CD4-positive, alpha-beta memory T cell (primary cell): ENCODE measurements around the gene ECT2L. TPM values are rescaled to one million over a fixed set of nuclear protein-coding genes. Genes with fewer than 3 reads are reported as not detected.
A peak's percentile ranks its signal among the peaks of the same experiment; 100 is the strongest.

ENCODE experiments used
- CTCF ChIA-PET: fragments of 350-600 bp; sonication (Branson Sonifier 250); formaldehyde crosslinking; loops from one replicate; lab custom pipeline; 2021; ENCODE audit warnings: inconsistent platforms; ENCODE audit not compliant: partially characterized antibody; lab: Charles Lee
- POLR2A ChIA-PET: fragments of 350-600 bp; sonication (Branson Sonifier 250); formaldehyde crosslinking; loops from one replicate; lab custom pipeline; 2021; ENCODE audit not compliant: partially characterized antibody; lab: Charles Lee
- DNase-seq, 5 donors: peaks; one replicate each; pipeline versions ENCODE4 v3.0.0 to v3.0.0-alpha.2; 2020 to 2022; ENCODE audit warnings: mixed read lengths in 1 of 5
- H3K27ac ChIP-seq: one replicate; pipeline ENCODE4 v1.7.0; 2013; ENCODE audit warnings: low read depth, low read length
- H3K27me3 ChIP-seq: 2 replicates; pipeline ENCODE4 v1.7.0; 2013; ENCODE audit warnings: mild to moderate bottlenecking, low read length, moderate library complexity; ENCODE audit not compliant: insufficient read depth
- H3K36me3 ChIP-seq: 2 replicates; pipeline ENCODE4 v1.7.0; 2013; ENCODE audit warnings: mild to moderate bottlenecking, low read length, moderate library complexity; ENCODE audit not compliant: insufficient read depth
- H3K4me1 ChIP-seq: 2 replicates; pipeline ENCODE4 v1.7.0; 2013; ENCODE audit warnings: mild to moderate bottlenecking, low read length, moderate library complexity; ENCODE audit not compliant: insufficient read depth
- H3K4me3 ChIP-seq, 2 donors: one replicate each; pipeline ENCODE4 v1.7.0; 2013; ENCODE audit warnings: low read length in 2 of 2, mild to moderate bottlenecking in 1 of 2
- H3K9me3 ChIP-seq, 2 donors: one replicate each; pipeline ENCODE4 v1.7.0; 2013; ENCODE audit warnings: low read length in 2 of 2, control low read depth in 1 of 2; ENCODE audit not compliant: control insufficient read depth in 1 of 2
- H3K27ac Mint-ChIP-seq, 7 donors: one replicate each; pipeline ENCODE4 v1.8.0; 2020 to 2021; ENCODE audit warnings: mixed read lengths in 7 of 7, mild to moderate bottlenecking in 6 of 7, inconsistent platforms in 3 of 7, moderate library complexity in 3 of 7
- H3K27me3 Mint-ChIP-seq, 2 donors: one replicate each; pipeline ENCODE4 v1.8.0; 2020 to 2021; ENCODE audit warnings: mixed read lengths in 2 of 2
- H3K36me3 Mint-ChIP-seq, 2 donors: one replicate each; pipeline ENCODE4 v1.8.0; 2020 to 2021; ENCODE audit warnings: mixed read lengths in 2 of 2, inconsistent platforms in 1 of 2, mild to moderate bottlenecking in 1 of 2
- H3K4me1 Mint-ChIP-seq, 4 donors: one replicate each; pipeline ENCODE4 v1.8.0; 2020 to 2021; ENCODE audit warnings: mixed read lengths in 4 of 4, mild to moderate bottlenecking in 1 of 4
- H3K4me3 Mint-ChIP-seq, 8 donors: one replicate each; pipeline ENCODE4 v1.8.0; 2020 to 2021; ENCODE audit warnings: mixed read lengths in 8 of 8, mild to moderate bottlenecking in 7 of 8, moderate library complexity in 6 of 8, inconsistent platforms in 3 of 8
- H3K9me3 Mint-ChIP-seq, 8 donors: one replicate each; pipeline ENCODE4 v1.8.0; 2020 to 2021; ENCODE audit warnings: mixed read lengths in 8 of 8, mild to moderate bottlenecking in 5 of 8, inconsistent platforms in 3 of 8, moderate library complexity in 1 of 8
- intact Hi-C: fragments of 100-400 bp; cut with micrococcal nuclease; formaldehyde crosslinking; loops from one replicate; pipeline ENCODE4 v1.15.1; 2023
- polyA plus RNA-seq, 2 donors: library from polyadenylated mRNA; unstranded; fragments of 300-500 nt; fragmentation: Illumina TruSeq; gene quantifications; one replicate each; pipeline ENCODE4 v1.2.3, GENCODE V29; 2021
- total RNA-seq, 2 experiments: library from RNA; stranded (reverse); gene quantifications; one replicate each; pipeline ENCODE4 v1.2.3, GENCODE V29; 2021

ECT2L gene
- total and polyA plus RNA-seq, 4 experiments from 2014 or later = 0.13 TPM; not detected in 3

GRCh38 chr6:138907167-138907566, 111.3 kb downstream of the ECT2L start:
- Mint-ChIP-seq H3K9me3 (no peaks in the 10 kb centered on the region), H3K27ac (peak overlapping the region in 1 of 7 donors; percentile 55), H3K4me3 (no peak overlapping the region), H3K27me3 (no peaks in the 10 kb centered on the region), H3K36me3 (peaks cover 63 to 74% of the 10 kb centered on the region in 2 donors), H3K4me1 (no peaks in the 10 kb centered on the region)
- Histone ChIP-seq H3K27ac (no peak overlapping the region), H3K4me1 (no peaks in the 10 kb centered on the region), H3K4me3 (no peak overlapping the region), H3K9me3 (no peaks in the 10 kb centered on the region), H3K36me3 (peaks cover 45% of the 10 kb centered on the region), H3K27me3 (no peaks in the 10 kb centered on the region)
- DNase-seq = no peak
- ChIA-PET CTCF (interaction anchor here (0.8 kb wide), 1 partner anchor 19 kb away, joined by 4 read pairs; no protein-coding TSS in a partner anchor), POLR2A (no interaction called here)
- intact Hi-C loops = no loop called here

GRCh38 chr6:138909511-138909910, 113.6 kb downstream of the ECT2L start:
- Histone ChIP-seq H3K36me3 (peaks cover 54% of the 10 kb centered on the region), H3K27me3 (no peaks in the 10 kb centered on the region), H3K9me3 (no peaks in the 10 kb centered on the region), H3K4me3 (no peak overlapping the region), H3K4me1 (no peaks in the 10 kb centered on the region), H3K27ac (no peak overlapping the region)
- Mint-ChIP-seq H3K4me1 (no peaks in the 10 kb centered on the region), H3K4me3 (no peak overlapping the region), H3K27ac (peak overlapping the region in 1 of 7 donors; percentile 16), H3K9me3 (no peaks in the 10 kb centered on the region), H3K36me3 (peaks cover 73 to 82% of the 10 kb centered on the region in 2 donors), H3K27me3 (no peaks in the 10 kb centered on the region)
- ChIA-PET POLR2A (no interaction called here), CTCF (no interaction called here)
- DNase-seq = no peak
- intact Hi-C loops = no loop called here

- no peak overlapping the region for H3K4me3 ChIP-seq
- H3K9me3 Mint-ChIP-seq = no peaks in the 10 kb centered on the region
- no peaks in the 10 kb centered on the region for H3K4me1 Mint-ChIP-seq
- ChIA-PET CTCF (no interaction called here), POLR2A (no interaction called here)
- no peak overlapping the region for H3K27ac Mint-ChIP-seq
- no peaks in the 10 kb centered on the region for H3K4me1 ChIP-seq
- DNase-seq = no peak
- intact Hi-C loops = no loop called here
- H3K36me3 ChIP-seq = peaks cover 50% of the 10 kb centered on the region
- H3K27me3 Mint-ChIP-seq = no peaks in the 10 kb centered on the region
- no peak overlapping the region for H3K27ac ChIP-seq
- no peaks in the 10 kb centered on the region for H3K27me3 ChIP-seq
- peaks cover 75 to 82% of the 10 kb centered on the region in 2 donors for H3K36me3 Mint-ChIP-seq
- no peaks in the 10 kb centered on the region for H3K9me3 ChIP-seq
- no peak overlapping the region for H3K4me3 Mint-ChIP-seq
These were observed 114.1 kb downstream of the ECT2L start for GRCh38 chr6:138909975-138910374.

- Histone ChIP-seq H3K4me1 (no peaks in the 10 kb centered on the region), H3K27ac (no peak overlapping the region), H3K36me3 (peaks cover 51% of the 10 kb centered on the region), H3K4me3 (no peak overlapping the region), H3K27me3 (no peaks in the 10 kb centered on the region), H3K9me3 (no peaks in the 10 kb centered on the region)
- peaks cover 70 to 81% of the 10 kb centered on the region in 2 donors for H3K36me3 Mint-ChIP-seq
- H3K4me1 Mint-ChIP-seq = no peaks in the 10 kb centered on the region
- intact Hi-C loops = no loop called here
- H3K4me3 Mint-ChIP-seq = no peak overlapping the region
- H3K27ac Mint-ChIP-seq = no peak overlapping the region
- no peaks in the 10 kb centered on the region for H3K9me3 Mint-ChIP-seq
- H3K27me3 Mint-ChIP-seq = no peaks in the 10 kb centered on the region
- ChIA-PET CTCF (interaction anchor here (0.6 kb wide), 1 partner anchor 72 kb away, joined by 3 read pairs; no protein-coding TSS in a partner anchor), POLR2A (no interaction called here)
- no peak for DNase-seq
These were observed 116.4 kb downstream of the ECT2L start for GRCh38 chr6:138912308-138912707.

- Histone ChIP-seq H3K27me3 (no peaks in the 10 kb centered on the region), H3K4me3 (no peak overlapping the region), H3K4me1 (no peaks in the 10 kb centered on the region), H3K9me3 (no peaks in the 10 kb centered on the region), H3K27ac (no peak overlapping the region), H3K36me3 (peaks cover 45% of the 10 kb centered on the region)
- H3K4me3 Mint-ChIP-seq = no peak overlapping the region
- no peaks in the 10 kb centered on the region for H3K4me1 Mint-ChIP-seq
- H3K27ac Mint-ChIP-seq = peak overlapping the region in 1 of 7 donors; percentile 13
- ChIA-PET CTCF (no interaction called here), POLR2A (no interaction called here)
- H3K27me3 Mint-ChIP-seq = no peaks in the 10 kb centered on the region
- no peaks in the 10 kb centered on the region for H3K9me3 Mint-ChIP-seq
- peaks cover 66 to 73% of the 10 kb centered on the region in 2 donors for H3K36me3 Mint-ChIP-seq
- intact Hi-C loops = no loop called here
- DNase-seq = no peak
These were observed 118.8 kb downstream of the ECT2L start for GRCh38 chr6:138914701-138915100.

- Mint-ChIP-seq H3K27ac (no peak overlapping the region), H3K9me3 (no peaks in the 10 kb centered on the region), H3K4me1 (peaks cover 0 to 3% (median 0%) of the 10 kb centered on the region in 4 donors), H3K27me3 (no peaks in the 10 kb centered on the region), H3K4me3 (no peak overlapping the region), H3K36me3 (peaks cover 37 to 60% of the 10 kb centered on the region in 2 donors)
- Histone ChIP-seq H3K27ac (no peak overlapping the region), H3K4me3 (no peak overlapping the region), H3K4me1 (no peaks in the 10 kb centered on the region), H3K9me3 (no peaks in the 10 kb centered on the region), H3K27me3 (no peaks in the 10 kb centered on the region), H3K36me3 (peaks cover 21% of the 10 kb centered on the region)
- no peak for DNase-seq
- intact Hi-C loops = no loop called here
- ChIA-PET POLR2A (no interaction called here), CTCF (interaction anchor here (1.0 kb wide), 1 partner anchor 10 kb away, joined by 3 read pairs; no protein-coding TSS in a partner anchor)
These were observed 125.0 kb downstream of the ECT2L start for GRCh38 chr6:138920906-138921305.

GRCh38 chr6:138923561-138923960, 127.7 kb downstream of the ECT2L start:
- peaks cover 40 to 69% of the 10 kb centered on the region in 2 donors for H3K36me3 Mint-ChIP-seq

More at GRCh38 chr6:138923561-138923960, 127.7 kb downstream of the ECT2L start:
- ChIA-PET POLR2A (no interaction called here), CTCF (no interaction called here)
- Histone ChIP-seq H3K4me3 (no peak overlapping the region), H3K27me3 (no peaks in the 10 kb centered on the region), H3K27ac (no peak overlapping the region), H3K9me3 (no peaks in the 10 kb centered on the region), H3K36me3 (peaks cover 5% of the 10 kb centered on the region), H3K4me1 (no peaks in the 10 kb centered on the region)
- H3K4me3 Mint-ChIP-seq = no peak overlapping the region
- H3K4me1 Mint-ChIP-seq = peaks cover 0 to 3% (median 1%) of the 10 kb centered on the region in 4 donors
- H3K9me3 Mint-ChIP-seq = no peaks in the 10 kb centered on the region
- DNase-seq = no peak
- no peaks in the 10 kb centered on the region for H3K27me3 Mint-ChIP-seq
- intact Hi-C loops = no loop called here
- H3K27ac Mint-ChIP-seq = peak overlapping the region in 1 of 7 donors; percentile 57
